Keratinocyte (primary cell): ENCODE data around the gene TMEFF2. TPM values are rescaled to one million over a fixed set of nuclear protein-coding genes. Genes with fewer than 3 reads are reported as not detected.

Experiments used
- DNase-seq: peaks from one replicate; pipeline ENCODE4 v3.0.0-alpha.2; 2011; ENCODE audit warnings: low read depth, missing footprints, low spot score
- FAIRE-seq: peaks from 2 replicates; lab custom pipeline; 2011; peaks lifted over from hg19 to GRCh38; lab: Jason Lieb, UNC
- H2AFZ ChIP-seq: 2 replicates; pipeline ENCODE4 v1.6.0; 2012; ENCODE audit warnings: low read length, control low read depth, inconsistent platforms; ENCODE audit not compliant: control insufficient read depth
- H3K27ac ChIP-seq: 2 replicates; pipeline ENCODE4 v1.5.1; 2011; ENCODE audit warnings: low read length; ENCODE audit not compliant: control insufficient read depth, insufficient read depth
- H3K27me3 ChIP-seq: 3 replicates; pipeline ENCODE4 v1.6.0; 2011; ENCODE audit warnings: low read length; ENCODE audit not compliant: control insufficient read depth, insufficient read depth; ENCODE audit errors: extremely low read depth
- H3K36me3 ChIP-seq, 2 experiments: 2 replicates in 1 of 2; 3 replicates in 1 of 2; pipeline ENCODE4 v1.5.1; 2011; ENCODE audit warnings: low read length in 2 of 2, mild to moderate bottlenecking in 1 of 2; ENCODE audit not compliant: control insufficient read depth in 2 of 2, insufficient read depth in 2 of 2; ENCODE audit errors: extremely low read depth in 1 of 2
- H3K4me1 ChIP-seq: 3 replicates; pipeline ENCODE4 v1.5.1; 2011; ENCODE audit warnings: low read length; ENCODE audit not compliant: control insufficient read depth, insufficient read depth; ENCODE audit errors: extremely low read depth
- H3K4me2 ChIP-seq: 3 replicates; pipeline ENCODE4 v1.6.0; 2011; ENCODE audit warnings: low read depth, low read length; ENCODE audit not compliant: control insufficient read depth, insufficient read depth; ENCODE audit errors: extremely low read depth
- H3K4me3 ChIP-seq, 3 experiments: fragments of 200-600 bp in 1 of 3; sonication (generic) in 1 of 3; 2 replicates in 2 of 3; 3 replicates in 1 of 3; pipeline ENCODE4 v1.5.1; 2011 to 2016; ENCODE audit warnings: low read length in 3 of 3, mild to moderate bottlenecking in 3 of 3, control low read depth in 2 of 3, inconsistent platforms in 1 of 3, low read depth in 1 of 3, mixed read lengths in 1 of 3, mixed run types in 1 of 3, moderate library complexity in 1 of 3; ENCODE audit not compliant: control insufficient read depth in 2 of 3, insufficient read depth in 2 of 3; ENCODE audit errors: extremely low read depth in 1 of 3
- H3K79me2 ChIP-seq: 2 replicates; pipeline ENCODE4 v1.6.0; 2012; ENCODE audit warnings: low read length; ENCODE audit not compliant: control insufficient read depth, insufficient read depth
- H3K9ac ChIP-seq: 3 replicates; pipeline ENCODE4 v1.6.0; 2011; ENCODE audit warnings: low read length; ENCODE audit not compliant: control insufficient read depth, insufficient read depth; ENCODE audit errors: extremely low read depth
- H3K9me1 ChIP-seq: 3 replicates; pipeline ENCODE4 v1.6.0; 2011; ENCODE audit warnings: low read length; ENCODE audit not compliant: control insufficient read depth, insufficient read depth; ENCODE audit errors: extremely low read depth
- H3K9me3 ChIP-seq: 2 replicates; pipeline ENCODE4 v1.5.1; 2012; ENCODE audit warnings: low read depth, low read length; ENCODE audit not compliant: control insufficient read depth
- H4K20me1 ChIP-seq: 3 replicates; pipeline ENCODE4 v1.6.0; 2011; ENCODE audit warnings: low read length; ENCODE audit not compliant: control insufficient read depth, insufficient read depth; ENCODE audit errors: extremely low read depth
- EZH2 ChIP-seq: IDR thresholded peaks from one replicate; pipeline ENCODE4 v1.6.1; 2012; ENCODE audit warnings: inconsistent platforms, mild to moderate bottlenecking, low read length, moderate library complexity
- dilution Hi-C: fragments of 300-500 bp; cut with MboI; formaldehyde crosslinking; loops from one replicate; pipeline ENCODE4 v1.7.0; 2020; ENCODE audit warnings: low sequenced_read_pairs; ENCODE audit not compliant: extremely low pct_ligation_motif_present
- polyA plus RNA-seq, 5 experiments: library from polyadenylated mRNA; depleted of rRNA in 3 of 5; stranded (reverse) in 3 of 5; stranded (forward) in 1 of 5; unstranded in 1 of 5; fragments of >200 nt; gene quantifications; 1 replicate in 1 of 5; 2 replicates in 3 of 5; 3 replicates in 1 of 5; pipeline versions ENCODE4 v1.2.1 to v1.2.3, GENCODE V29; 2011 to 2012; ENCODE audit warnings: missing spikeins in 2 of 5, low read depth in 1 of 5, low replicate concordance in 1 of 5
- TF ChIP-seq, protein P1 (sequence below), 3 experiments: IDR thresholded peaks in 1 of 3; conservative IDR thresholded peaks in 1 of 3; optimal IDR thresholded peaks in 1 of 3; 2 replicates in 2 of 3; 3 replicates in 1 of 3; pipeline versions ENCODE3 to v1.5.1; 2011; ENCODE audit warnings: low read length in 3 of 3, mild to moderate bottlenecking in 3 of 3, moderate library complexity in 2 of 3, control low read depth in 1 of 3, inconsistent platforms in 1 of 3; ENCODE audit not compliant: insufficient read depth in 2 of 3; ENCODE audit errors: extremely low read depth in 1 of 3

Gene TMEFF2
- polyA plus RNA-seq, 1 donor (not counting 4 experiments of a cell fraction or from before 2014, with no cell fraction given): not detected

DNA sequence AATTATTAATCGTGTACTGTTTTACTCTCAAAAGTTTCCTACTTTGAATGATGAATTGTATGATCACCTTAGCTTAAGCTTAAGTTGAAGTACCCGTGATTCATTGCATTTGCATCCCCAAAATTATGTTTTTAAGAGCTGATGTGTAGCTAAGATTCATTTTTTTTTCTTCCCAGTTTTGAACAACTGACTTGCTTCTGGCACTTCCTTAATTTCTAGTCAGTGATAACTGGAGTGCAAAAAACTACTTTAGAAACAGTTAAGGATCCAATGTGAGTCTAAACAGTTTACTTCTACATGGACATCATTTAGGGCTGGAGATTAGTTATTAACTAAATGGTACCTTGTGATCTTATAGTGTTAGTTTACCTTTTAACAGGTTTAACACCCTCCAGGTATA, 223.9 kb downstream of the TMEFF2 start:
- TF ChIP-seq, protein P1, sequence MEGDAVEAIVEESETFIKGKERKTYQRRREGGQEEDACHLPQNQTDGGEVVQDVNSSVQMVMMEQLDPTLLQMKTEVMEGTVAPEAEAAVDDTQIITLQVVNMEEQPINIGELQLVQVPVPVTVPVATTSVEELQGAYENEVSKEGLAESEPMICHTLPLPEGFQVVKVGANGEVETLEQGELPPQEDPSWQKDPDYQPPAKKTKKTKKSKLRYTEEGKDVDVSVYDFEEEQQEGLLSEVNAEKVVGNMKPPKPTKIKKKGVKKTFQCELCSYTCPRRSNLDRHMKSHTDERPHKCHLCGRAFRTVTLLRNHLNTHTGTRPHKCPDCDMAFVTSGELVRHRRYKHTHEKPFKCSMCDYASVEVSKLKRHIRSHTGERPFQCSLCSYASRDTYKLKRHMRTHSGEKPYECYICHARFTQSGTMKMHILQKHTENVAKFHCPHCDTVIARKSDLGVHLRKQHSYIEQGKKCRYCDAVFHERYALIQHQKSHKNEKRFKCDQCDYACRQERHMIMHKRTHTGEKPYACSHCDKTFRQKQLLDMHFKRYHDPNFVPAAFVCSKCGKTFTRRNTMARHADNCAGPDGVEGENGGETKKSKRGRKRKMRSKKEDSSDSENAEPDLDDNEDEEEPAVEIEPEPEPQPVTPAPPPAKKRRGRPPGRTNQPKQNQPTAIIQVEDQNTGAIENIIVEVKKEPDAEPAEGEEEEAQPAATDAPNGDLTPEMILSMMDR (optimal IDR thresholded peaks at IDR 0.05 in 1 of 3, IDR thresholded peaks at IDR 0.05 in 1 of 3, conservative IDR thresholded peaks at IDR 0.05 in 1 of 3; ENCODE audit: extremely low read depth in 1 of 3, insufficient read depth in 2 of 3, low read length in 3 of 3): no peak
- no peak for TF ChIP-seq EZH2
- Histone ChIP-seq H3K4me1 (no peaks in the 10 kb centered on the region), H3K36me3 (no peaks in the 10 kb centered on the region), H3K4me3 (no peak overlapping the region), H3K79me2 (no peaks in the 10 kb centered on the region), H3K27me3 (no peaks in the 10 kb centered on the region), H3K9ac (no peak overlapping the region), H2AFZ (no peak overlapping the region), H3K4me2 (no peak overlapping the region), H4K20me1 (no peaks in the 10 kb centered on the region), H3K9me1 (no peaks in the 10 kb centered on the region), H3K27ac (no peak overlapping the region), H3K9me3 (no peaks in the 10 kb centered on the region)
- DNase-seq: no peak
- FAIRE-seq: no peak
- dilution Hi-C loops: no loop called here

DNA sequence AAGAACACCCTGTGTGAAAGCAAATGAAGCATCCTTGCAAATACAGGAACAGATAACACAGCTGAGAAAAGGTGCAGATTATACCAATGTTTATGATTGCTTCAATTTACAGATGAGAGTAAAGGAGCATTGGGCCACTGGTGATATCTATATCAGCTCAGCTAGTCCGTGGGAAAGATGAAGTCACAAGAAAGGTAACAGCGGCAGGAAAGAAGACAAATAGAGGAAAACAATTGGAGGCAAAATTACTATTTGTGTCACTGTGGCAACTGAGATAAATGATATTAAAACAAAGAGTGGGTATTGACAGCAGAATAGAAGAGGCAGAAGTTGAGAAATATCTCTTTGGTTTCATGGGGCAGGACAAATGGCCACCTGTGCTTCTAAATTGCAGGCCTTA, 226.6 kb downstream of the TMEFF2 start:
- Histone ChIP-seq H3K4me1 (no peaks in the 10 kb centered on the region), H3K9ac (no peak overlapping the region), H3K4me3 (no peak overlapping the region), H2AFZ (no peak overlapping the region), H3K36me3 (no peaks in the 10 kb centered on the region), H3K79me2 (no peaks in the 10 kb centered on the region), H4K20me1 (no peaks in the 10 kb centered on the region), H3K9me3 (no peaks in the 10 kb centered on the region), H3K27ac (no peak overlapping the region), H3K9me1 (no peaks in the 10 kb centered on the region), H3K27me3 (no peaks in the 10 kb centered on the region), H3K4me2 (no peak overlapping the region)
- FAIRE-seq (no peak), DNase-seq (no peak)
- TF ChIP-seq, protein P1 (optimal IDR thresholded peaks at IDR 0.05 in 1 of 3, IDR thresholded peaks at IDR 0.05 in 1 of 3, conservative IDR thresholded peaks at IDR 0.05 in 1 of 3; ENCODE audit: extremely low read depth in 1 of 3, insufficient read depth in 2 of 3, low read length in 3 of 3): no peak
- no peak for TF ChIP-seq EZH2
- dilution Hi-C loops: no loop called here
